ENCODE measurements around the gene HIVEP3.

GRCh38 chr1:41626616-41627375 lies 291.9 kb downstream of the HIVEP3 start:
- TF ChIP-seq, protein P1, sequence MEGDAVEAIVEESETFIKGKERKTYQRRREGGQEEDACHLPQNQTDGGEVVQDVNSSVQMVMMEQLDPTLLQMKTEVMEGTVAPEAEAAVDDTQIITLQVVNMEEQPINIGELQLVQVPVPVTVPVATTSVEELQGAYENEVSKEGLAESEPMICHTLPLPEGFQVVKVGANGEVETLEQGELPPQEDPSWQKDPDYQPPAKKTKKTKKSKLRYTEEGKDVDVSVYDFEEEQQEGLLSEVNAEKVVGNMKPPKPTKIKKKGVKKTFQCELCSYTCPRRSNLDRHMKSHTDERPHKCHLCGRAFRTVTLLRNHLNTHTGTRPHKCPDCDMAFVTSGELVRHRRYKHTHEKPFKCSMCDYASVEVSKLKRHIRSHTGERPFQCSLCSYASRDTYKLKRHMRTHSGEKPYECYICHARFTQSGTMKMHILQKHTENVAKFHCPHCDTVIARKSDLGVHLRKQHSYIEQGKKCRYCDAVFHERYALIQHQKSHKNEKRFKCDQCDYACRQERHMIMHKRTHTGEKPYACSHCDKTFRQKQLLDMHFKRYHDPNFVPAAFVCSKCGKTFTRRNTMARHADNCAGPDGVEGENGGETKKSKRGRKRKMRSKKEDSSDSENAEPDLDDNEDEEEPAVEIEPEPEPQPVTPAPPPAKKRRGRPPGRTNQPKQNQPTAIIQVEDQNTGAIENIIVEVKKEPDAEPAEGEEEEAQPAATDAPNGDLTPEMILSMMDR (IDR thresholded peaks at IDR 0.05; ENCODE audit: borderline replicate concordance, extremely low read depth, low read length, poor library complexity, severe bottlenecking) = no peak
- no peak for TF ChIP-seq EZH2 (IDR thresholded peaks at IDR 0.05; ENCODE audit: borderline replicate concordance, low read depth, low read length, severe bottlenecking)

Measured in DND-41 (cell line).